ENCODE results near the gene SPATA2L.

DNA sequence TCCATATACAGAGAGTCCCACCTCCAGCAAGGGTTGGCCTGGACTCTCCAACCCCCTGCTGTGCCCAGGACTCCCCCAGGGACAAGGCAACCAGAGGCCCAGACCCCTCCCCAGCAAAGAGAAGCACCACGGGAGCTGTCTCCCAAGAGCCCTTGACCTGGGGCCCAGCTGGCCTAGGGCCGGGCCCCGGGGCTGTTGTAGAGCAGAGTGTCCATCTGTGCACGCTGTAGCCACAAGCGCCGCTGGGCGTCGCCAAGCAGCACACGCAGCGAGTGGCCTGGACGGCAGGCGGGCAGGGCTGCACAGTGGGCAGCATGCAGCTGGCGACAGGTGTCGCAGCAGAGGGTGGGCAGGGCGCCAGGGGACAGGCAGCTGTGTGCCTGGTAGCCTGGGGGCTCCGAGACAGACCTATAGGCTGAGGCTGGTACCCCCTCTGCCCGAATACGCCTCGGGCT, 4.3 kb downstream of the SPATA2L start:
- TF ChIP-seq, protein P1, sequence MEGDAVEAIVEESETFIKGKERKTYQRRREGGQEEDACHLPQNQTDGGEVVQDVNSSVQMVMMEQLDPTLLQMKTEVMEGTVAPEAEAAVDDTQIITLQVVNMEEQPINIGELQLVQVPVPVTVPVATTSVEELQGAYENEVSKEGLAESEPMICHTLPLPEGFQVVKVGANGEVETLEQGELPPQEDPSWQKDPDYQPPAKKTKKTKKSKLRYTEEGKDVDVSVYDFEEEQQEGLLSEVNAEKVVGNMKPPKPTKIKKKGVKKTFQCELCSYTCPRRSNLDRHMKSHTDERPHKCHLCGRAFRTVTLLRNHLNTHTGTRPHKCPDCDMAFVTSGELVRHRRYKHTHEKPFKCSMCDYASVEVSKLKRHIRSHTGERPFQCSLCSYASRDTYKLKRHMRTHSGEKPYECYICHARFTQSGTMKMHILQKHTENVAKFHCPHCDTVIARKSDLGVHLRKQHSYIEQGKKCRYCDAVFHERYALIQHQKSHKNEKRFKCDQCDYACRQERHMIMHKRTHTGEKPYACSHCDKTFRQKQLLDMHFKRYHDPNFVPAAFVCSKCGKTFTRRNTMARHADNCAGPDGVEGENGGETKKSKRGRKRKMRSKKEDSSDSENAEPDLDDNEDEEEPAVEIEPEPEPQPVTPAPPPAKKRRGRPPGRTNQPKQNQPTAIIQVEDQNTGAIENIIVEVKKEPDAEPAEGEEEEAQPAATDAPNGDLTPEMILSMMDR (conservative IDR thresholded peaks at IDR 0.05; ENCODE audit: low read depth, low read length) = no peak
- TF ChIP-seq EZH2 (IDR thresholded peaks at IDR 0.05; ENCODE audit: low read length, unreplicated experiment) = no peak
